SK-N-MC (cell line): ENCODE results near the gene CPA4.

Source experiments
- EZH2 ChIP-seq: fragments of 200-600 bp; sonication (generic); IDR thresholded peaks from one replicate; pipeline ENCODE4 v1.6.1; 2017; ENCODE audit warnings: antibody characterized with exemption
- FOXP2 ChIP-seq: optimal IDR thresholded peaks from 2 replicates; pipeline ENCODE3; 2011; ENCODE audit warnings: mild to moderate bottlenecking, moderate library complexity; ENCODE audit not compliant: insufficient read depth; ENCODE audit errors: extremely low read length, control extremely low read depth
- POLR2AphosphoS5 ChIP-seq: IDR thresholded peaks from 2 replicates; pipeline ENCODE4 v1.6.1; 2012; ENCODE audit warnings: mild to moderate bottlenecking, low read depth, low read length, borderline replicate concordance

DNA sequence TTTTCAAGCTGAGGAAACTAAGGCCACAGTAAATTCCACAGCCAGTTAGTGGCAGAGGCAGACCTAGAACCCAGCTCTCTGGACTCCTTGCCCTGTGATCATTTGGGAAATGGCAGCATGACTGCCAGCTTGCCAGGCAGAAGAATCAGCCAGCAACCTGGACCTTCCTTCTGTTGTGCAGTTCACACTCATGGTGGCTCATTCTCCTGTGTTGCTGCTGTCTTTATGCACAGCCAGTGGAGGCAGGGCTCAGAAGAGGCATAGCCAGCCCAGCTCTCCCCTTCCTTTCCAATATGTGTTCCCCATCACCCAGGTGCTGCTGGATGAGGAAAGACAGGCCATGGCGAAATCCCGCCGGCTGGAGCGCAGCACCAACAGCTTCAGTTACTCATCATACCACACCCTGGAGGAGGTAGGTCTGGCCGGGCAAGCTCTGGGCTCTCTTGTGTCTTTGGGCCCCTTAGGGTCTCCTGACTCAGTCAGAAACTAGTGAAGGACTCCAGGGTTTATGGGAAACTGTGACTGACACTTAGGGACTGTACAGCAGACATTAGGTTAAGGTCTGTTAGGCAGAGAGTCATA lies 66.4 kb downstream of the CPA4 start:
- no peak for TF ChIP-seq EZH2
- no peak for TF ChIP-seq POLR2AphosphoS5
- no peak for TF ChIP-seq FOXP2
